GM19463 (cell line): ENCODE results near the gene CCDC154.

ENCODE experiments used
- ATAC-seq: cut with Tn5 transposase; IDR thresholded peaks from one replicate; pipeline ENCODE4 v1.9.1; 2021; ENCODE audit warnings: mild to moderate bottlenecking, moderate library complexity; ENCODE audit not compliant: unreplicated experiment

Gene CCDC154

DNA sequence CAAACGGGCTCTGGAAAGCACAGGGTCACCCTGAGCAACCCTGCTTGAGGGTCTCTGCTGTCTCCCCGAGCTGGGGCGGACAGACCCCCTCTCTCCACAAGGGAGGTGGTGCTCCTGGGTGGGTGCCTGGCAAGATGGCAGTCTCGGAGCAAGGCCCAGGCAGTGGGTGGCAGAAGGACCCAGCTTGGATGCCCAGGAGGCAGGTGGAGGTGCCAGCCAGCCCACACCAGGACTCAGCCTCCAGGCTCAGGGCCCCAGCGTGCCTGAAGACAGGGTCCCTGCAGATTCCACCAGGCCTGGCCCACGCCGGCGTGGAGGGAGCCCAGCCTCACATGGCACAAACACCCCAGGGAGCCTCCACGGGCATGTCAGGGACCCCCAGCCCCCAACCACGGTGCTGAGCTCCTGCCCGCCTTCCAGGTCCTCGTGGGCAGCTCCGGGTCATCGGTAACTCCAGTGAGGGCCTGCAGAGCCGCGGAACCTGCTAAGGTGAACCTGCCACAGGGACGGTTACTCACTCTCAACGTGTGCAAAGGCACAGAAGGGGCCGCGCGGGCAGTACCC is 50.7 kb downstream of the CCDC154 start:
- ATAC-seq, result no peak

DNA sequence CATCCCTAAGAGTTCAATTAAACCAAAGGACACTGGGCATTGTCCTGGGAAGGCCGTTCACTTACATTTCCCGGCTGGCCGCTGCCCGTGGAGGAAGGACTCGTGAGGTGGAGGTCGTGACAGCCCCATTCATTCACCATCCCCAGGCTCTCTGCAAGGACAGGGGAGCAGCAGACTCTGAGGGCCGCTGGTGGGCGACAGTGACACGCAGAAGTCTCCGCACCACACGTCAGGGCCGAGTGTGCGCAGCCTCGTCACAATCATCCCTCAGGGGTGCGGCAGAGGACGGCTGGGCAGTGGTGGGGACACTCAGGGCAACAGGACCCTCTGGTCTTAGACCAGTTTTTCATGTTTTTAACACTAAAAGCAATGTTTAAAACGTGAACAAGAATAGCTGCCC is 51.5 kb downstream of the CCDC154 start:
- ATAC-seq, result no peak

DNA sequence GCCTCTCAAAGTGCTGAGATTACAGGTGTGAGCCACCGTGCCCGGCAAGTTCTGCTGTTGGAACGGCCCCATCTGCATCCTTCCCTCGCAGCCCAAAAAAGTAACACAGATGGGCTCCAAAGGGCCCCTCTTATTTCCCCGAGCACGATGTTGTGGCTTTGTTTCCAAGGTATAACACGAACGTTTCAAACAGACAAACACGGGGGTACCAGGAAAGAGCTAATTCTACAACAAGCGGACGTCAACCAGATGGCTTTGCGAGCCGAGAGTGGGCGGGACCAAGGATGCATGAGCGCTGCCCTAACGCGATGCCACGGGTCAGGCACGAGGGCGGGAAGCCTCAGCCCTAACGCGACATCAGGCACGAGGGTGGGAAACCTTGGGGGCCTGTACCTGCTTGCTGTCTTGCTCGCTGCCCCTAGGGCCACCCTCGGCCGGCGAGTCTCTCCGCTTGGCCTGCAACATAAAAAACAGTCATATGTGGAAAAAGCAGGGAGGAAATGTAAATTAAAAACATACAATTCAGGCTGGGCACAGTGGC is 54.0 kb downstream of the CCDC154 start:
- ATAC-seq, result no peak

- ATAC-seq, result no peak
Measured at GRCh38 chr16:1389762-1390161, 54.6 kb downstream of the CCDC154 start.

GRCh38 chr16:1387331-1387730 is 57.0 kb downstream of the CCDC154 start:
- no peak for ATAC-seq

GRCh38 chr16:1385232-1385631 is 59.1 kb downstream of the CCDC154 start:
- no peak for ATAC-seq
